ENCODE measurements around the gene SNRPA.

SNRPA gene

DNA sequence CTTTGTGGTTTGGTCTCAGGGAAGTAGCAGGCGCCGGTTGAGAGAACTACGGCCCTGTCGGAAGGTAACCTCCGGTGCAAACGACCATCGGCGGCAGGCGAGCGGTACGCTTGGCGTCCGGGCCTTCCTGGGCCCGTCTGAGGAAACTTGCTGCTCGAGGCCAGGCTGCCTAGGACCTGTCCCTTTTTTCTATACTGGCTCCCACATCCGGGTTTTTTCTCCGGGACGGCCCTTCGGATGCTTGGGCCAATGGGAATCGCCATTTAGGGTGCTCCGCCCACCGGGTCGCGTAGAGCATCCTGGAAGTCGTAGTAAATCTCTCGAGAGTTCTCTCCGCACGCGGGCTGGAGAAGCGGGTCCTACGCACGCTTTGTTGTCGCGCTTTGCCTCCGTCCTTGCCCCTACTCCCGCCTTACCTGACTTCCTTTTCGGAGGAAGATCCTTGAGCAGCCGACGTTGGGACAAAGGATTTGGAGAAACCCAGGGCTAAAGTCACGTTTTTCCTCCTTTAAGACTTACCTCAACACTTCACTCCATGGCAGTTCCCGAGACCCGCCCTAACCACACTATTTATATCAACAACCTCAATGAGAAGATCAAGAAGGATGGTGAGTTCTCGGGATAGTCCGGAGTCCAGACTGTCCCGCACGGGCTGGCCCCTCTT is at the start of gene SNRPA (continued):
- TF ChIP-seq ZNF24 (tag by site-specific recombination; IDR thresholded peaks at IDR 0.05) = no peak; the same call in 1 of the 2 replicates
- no peak; the same call in 1 of the 2 replicates for TF ChIP-seq BCL11A (tag by site-specific recombination; IDR thresholded peaks at IDR 0.05; ENCODE audit: low read depth)
- no peak for TF ChIP-seq ZNF114 (tag by site-specific recombination; IDR thresholded peaks at IDR 0.05)
- TF ChIP-seq ZNF654 (tag by site-specific recombination; IDR thresholded peaks at IDR 0.05; ENCODE audit: low read depth) = no peak
- no peak for TF ChIP-seq ZNF248 (tag by site-specific recombination; IDR thresholded peaks at IDR 0.05)
- no peak for TF ChIP-seq ZNF621 (tag by site-specific recombination; IDR thresholded peaks at IDR 0.05)
- TF ChIP-seq, protein P1, sequence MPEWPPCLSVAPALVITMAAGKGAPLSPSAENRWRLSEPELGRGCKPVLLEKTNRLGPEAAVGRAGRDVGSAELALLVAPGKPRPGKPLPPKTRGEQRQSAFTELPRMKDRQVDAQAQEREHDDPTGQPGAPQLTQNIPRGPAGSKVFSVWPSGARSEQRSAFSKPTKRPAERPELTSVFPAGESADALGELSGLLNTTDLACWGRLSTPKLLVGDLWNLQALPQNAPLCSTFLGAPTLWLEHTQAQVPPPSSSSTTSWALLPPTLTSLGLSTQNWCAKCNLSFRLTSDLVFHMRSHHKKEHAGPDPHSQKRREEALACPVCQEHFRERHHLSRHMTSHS (tag by site-specific recombination; IDR thresholded peaks at IDR 0.05) = no peak
- TF ChIP-seq ZFP37 (tag by site-specific recombination; IDR thresholded peaks at IDR 0.05) = peak; percentile 93; the same call in 1 of the 2 replicates
- no peak; the same call in 1 of the 2 replicates for TF ChIP-seq ZNF664 (tag by site-specific recombination; IDR thresholded peaks at IDR 0.05)
- TF ChIP-seq, protein P2, sequence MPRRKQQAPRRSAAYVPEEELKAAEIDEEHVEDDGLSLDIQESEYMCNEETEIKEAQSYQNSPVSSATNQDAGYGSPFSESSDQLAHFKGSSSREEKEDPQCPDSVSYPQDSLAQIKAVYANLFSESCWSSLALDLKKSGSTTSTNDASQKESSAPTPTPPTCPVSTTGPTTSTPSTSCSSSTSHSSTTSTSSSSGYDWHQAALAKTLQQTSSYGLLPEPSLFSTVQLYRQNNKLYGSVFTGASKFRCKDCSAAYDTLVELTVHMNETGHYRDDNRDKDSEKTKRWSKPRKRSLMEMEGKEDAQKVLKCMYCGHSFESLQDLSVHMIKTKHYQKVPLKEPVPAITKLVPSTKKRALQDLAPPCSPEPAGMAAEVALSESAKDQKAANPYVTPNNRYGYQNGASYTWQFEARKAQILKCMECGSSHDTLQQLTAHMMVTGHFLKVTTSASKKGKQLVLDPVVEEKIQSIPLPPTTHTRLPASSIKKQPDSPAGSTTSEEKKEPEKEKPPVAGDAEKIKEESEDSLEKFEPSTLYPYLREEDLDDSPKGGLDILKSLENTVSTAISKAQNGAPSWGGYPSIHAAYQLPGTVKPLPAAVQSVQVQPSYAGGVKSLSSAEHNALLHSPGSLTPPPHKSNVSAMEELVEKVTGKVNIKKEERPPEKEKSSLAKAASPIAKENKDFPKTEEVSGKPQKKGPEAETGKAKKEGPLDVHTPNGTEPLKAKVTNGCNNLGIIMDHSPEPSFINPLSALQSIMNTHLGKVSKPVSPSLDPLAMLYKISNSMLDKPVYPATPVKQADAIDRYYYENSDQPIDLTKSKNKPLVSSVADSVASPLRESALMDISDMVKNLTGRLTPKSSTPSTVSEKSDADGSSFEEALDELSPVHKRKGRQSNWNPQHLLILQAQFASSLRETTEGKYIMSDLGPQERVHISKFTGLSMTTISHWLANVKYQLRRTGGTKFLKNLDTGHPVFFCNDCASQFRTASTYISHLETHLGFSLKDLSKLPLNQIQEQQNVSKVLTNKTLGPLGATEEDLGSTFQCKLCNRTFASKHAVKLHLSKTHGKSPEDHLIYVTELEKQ (tag by site-specific recombination; IDR thresholded peaks at IDR 0.05; ENCODE audit: borderline replicate concordance) = no peak
- peak; percentile 27; the same call in 1 of the 2 replicates for TF ChIP-seq ZNF391 (tag by site-specific recombination; IDR thresholded peaks at IDR 0.05; ENCODE audit: borderline replicate concordance, low read depth)
- TF ChIP-seq MZF1 (tag by site-specific recombination; IDR thresholded peaks at IDR 0.05; ENCODE audit: borderline replicate concordance) = no peak; the same call in 1 of the 2 replicates
- TF ChIP-seq YY2 (tag by site-specific recombination; IDR thresholded peaks at IDR 0.05) = 0 out of 2 replicates have a peak, but pooled peaks have one; percentile 12
- no peak for TF ChIP-seq WT1 (tag by site-specific recombination; IDR thresholded peaks at IDR 0.05)
- TF ChIP-seq ZNF350 (tag by site-specific recombination; IDR thresholded peaks at IDR 0.05) = no peak
- TF ChIP-seq ZNF571 (tag by site-specific recombination; IDR thresholded peaks at IDR 0.05) = no peak
- no peak for TF ChIP-seq ZNF239 (tag by site-specific recombination; IDR thresholded peaks at IDR 0.05)
- TF ChIP-seq ZNF202 (tag by site-specific recombination; IDR thresholded peaks at IDR 0.05; ENCODE audit: borderline replicate concordance) = no peak
- TF ChIP-seq, protein P3, sequence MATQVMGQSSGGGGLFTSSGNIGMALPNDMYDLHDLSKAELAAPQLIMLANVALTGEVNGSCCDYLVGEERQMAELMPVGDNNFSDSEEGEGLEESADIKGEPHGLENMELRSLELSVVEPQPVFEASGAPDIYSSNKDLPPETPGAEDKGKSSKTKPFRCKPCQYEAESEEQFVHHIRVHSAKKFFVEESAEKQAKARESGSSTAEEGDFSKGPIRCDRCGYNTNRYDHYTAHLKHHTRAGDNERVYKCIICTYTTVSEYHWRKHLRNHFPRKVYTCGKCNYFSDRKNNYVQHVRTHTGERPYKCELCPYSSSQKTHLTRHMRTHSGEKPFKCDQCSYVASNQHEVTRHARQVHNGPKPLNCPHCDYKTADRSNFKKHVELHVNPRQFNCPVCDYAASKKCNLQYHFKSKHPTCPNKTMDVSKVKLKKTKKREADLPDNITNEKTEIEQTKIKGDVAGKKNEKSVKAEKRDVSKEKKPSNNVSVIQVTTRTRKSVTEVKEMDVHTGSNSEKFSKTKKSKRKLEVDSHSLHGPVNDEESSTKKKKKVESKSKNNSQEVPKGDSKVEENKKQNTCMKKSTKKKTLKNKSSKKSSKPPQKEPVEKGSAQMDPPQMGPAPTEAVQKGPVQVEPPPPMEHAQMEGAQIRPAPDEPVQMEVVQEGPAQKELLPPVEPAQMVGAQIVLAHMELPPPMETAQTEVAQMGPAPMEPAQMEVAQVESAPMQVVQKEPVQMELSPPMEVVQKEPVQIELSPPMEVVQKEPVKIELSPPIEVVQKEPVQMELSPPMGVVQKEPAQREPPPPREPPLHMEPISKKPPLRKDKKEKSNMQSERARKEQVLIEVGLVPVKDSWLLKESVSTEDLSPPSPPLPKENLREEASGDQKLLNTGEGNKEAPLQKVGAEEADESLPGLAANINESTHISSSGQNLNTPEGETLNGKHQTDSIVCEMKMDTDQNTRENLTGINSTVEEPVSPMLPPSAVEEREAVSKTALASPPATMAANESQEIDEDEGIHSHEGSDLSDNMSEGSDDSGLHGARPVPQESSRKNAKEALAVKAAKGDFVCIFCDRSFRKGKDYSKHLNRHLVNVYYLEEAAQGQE (tag by site-specific recombination; IDR thresholded peaks at IDR 0.05) = peak; percentile 52; the same call in 1 of the 2 replicates
- no peak for TF ChIP-seq ZNF140 (tag by site-specific recombination; IDR thresholded peaks at IDR 0.05)
- no peak for TF ChIP-seq ZNF701 (tag by site-specific recombination; IDR thresholded peaks at IDR 0.05)
- TF ChIP-seq EGR2 (tag by site-specific recombination; IDR thresholded peaks at IDR 0.05; ENCODE audit: low read depth) = peak; percentile 82
- TF ChIP-seq ZNF530 (tag by site-specific recombination; IDR thresholded peaks at IDR 0.05; ENCODE audit: low read depth) = no peak
- no peak for TF ChIP-seq ZNF416 (tag by site-specific recombination; IDR thresholded peaks at IDR 0.05)
- TF ChIP-seq, protein P4, sequence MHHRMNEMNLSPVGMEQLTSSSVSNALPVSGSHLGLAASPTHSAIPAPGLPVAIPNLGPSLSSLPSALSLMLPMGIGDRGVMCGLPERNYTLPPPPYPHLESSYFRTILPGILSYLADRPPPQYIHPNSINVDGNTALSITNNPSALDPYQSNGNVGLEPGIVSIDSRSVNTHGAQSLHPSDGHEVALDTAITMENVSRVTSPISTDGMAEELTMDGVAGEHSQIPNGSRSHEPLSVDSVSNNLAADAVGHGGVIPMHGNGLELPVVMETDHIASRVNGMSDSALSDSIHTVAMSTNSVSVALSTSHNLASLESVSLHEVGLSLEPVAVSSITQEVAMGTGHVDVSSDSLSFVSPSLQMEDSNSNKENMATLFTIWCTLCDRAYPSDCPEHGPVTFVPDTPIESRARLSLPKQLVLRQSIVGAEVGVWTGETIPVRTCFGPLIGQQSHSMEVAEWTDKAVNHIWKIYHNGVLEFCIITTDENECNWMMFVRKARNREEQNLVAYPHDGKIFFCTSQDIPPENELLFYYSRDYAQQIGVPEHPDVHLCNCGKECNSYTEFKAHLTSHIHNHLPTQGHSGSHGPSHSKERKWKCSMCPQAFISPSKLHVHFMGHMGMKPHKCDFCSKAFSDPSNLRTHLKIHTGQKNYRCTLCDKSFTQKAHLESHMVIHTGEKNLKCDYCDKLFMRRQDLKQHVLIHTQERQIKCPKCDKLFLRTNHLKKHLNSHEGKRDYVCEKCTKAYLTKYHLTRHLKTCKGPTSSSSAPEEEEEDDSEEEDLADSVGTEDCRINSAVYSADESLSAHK (tag by site-specific recombination; IDR thresholded peaks at IDR 0.05) = no peak; the same call in 1 of the 2 replicates
- no peak; the same call in 1 of the 2 replicates for TF ChIP-seq REPIN1 (tag by site-specific recombination; IDR thresholded peaks at IDR 0.05; ENCODE audit: low read depth)
- no peak for TF ChIP-seq ZNF529 (tag by site-specific recombination; IDR thresholded peaks at IDR 0.05; ENCODE audit: insufficient replicate concordance)
- no peak for TF ChIP-seq ZNF132 (tag by site-specific recombination; IDR thresholded peaks at IDR 0.05; ENCODE audit: borderline replicate concordance)
- peak; percentile 100 for TF ChIP-seq ZNF335 (tag by site-specific recombination; conservative IDR thresholded peaks at IDR 0.05)
- TF ChIP-seq ZNF146 (tag by site-specific recombination; IDR thresholded peaks at IDR 0.05) = no peak
- TF ChIP-seq ZNF610 (tag by site-specific recombination; IDR thresholded peaks at IDR 0.05; ENCODE audit: borderline replicate concordance) = 0 out of 2 replicates have a peak, but pooled peaks have one; percentile 60
